AG09319 (cell line): Measurements from ENCODE around the gene EDARADD.
"Not testable (repeated sequence)": the region's sequence is repeated elsewhere in the genome, so short reads cannot be mapped to it uniquely, and the experiment has no call there.

Experiments used
- DNase-seq: peaks from one replicate; pipeline ENCODE4 v3.0.0-alpha.2; 2010; ENCODE audit warnings: low read depth; ENCODE audit errors: extremely low read depth
- CTCF ChIP-seq: IDR thresholded peaks from 2 replicates; pipeline ENCODE4 v1.5.1; 2011; ENCODE audit warnings: low read depth, mild to moderate bottlenecking, inconsistent platforms, low read length, moderate library complexity

Gene EDARADD

GRCh38 chr1:236393681-236394481, at the start of gene EDARADD:
Gene EDARADD, plus strand, starts transcription at chr1:236394286. Its CDS starts 159 bp downstream, at chr1:236394445.
- no peak for TF ChIP-seq CTCF
- DNase-seq, result no peak

DNA sequence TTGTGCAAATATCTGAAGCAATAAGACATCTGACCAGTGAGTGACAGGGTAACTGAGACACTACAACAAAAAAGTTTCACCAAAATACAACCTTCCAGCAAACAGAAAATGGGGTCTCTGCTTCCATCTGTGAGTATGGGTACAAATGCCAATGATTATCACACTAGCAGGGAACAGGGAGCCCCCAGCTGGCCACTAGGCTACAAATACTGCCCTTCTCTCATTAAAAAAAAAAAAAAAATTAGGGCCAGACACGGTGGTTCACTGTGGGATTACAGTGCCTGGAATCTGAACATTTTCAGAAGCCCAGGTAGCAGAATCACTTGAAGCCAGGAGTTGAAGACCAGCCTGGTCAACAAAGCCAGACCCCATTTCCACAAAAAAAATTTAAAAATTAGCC, 48.4 kb upstream of the EDARADD start:
- no peak for TF ChIP-seq CTCF
- DNase-seq, result no peak

GRCh38 chr1:236348071-236348470, 46.0 kb upstream of the EDARADD start:
- DNase-seq, result no peak
- no peak for TF ChIP-seq CTCF

- no peak for DNase-seq
- no peak for TF ChIP-seq CTCF
Measured at GRCh38 chr1:236350308-236350707, 43.8 kb upstream of the EDARADD start.

GRCh38 chr1:236351875-236352573, 42.1 kb upstream of the EDARADD start:
- DNase-seq, result no peak
- TF ChIP-seq CTCF, result no peak

DNA sequence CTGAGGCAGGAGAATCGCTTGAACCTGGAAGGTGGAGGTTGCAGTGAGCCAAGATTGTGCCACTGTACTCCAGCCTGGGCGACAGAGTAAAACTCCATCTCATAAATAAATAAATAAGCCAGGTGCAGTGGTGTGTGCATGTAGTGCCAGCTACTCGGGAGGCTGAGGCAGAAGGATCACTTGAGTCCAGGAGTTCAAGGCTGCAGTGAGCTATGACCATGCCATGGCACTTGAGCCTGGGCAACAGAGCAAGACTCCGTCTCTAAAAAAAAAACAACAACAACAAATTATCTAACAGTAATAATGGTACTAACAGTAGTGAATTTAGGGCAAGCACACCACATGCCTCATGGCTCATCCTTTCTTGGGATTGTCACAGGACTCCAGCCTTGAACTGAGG, 41.3 kb upstream of the EDARADD start:
- not testable (repeated sequence) for DNase-seq

DNA sequence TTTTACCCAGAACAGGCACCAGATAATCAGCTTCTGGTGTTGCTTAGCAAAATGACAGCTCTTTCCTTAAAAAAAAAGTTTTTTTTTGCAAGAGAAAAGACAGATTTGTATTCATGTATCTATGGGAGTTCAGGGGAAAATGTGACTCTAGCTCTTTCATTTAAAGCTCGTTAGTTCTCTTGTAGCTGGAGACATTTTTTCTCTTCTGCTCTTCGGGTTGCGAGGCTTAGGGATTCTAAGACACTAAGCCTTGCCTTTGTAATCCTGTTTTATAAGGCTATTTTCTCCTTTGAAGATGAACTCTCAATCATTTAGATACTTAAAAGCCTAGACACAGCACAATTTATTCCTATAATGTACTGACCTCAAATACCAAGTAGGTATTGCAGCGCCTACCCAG, 40.3 kb upstream of the EDARADD start:
- no peak for DNase-seq
- TF ChIP-seq CTCF, result no peak
